Thoracic aorta (tissue), 2 donors: ENCODE measurements around the gene ENTREP1. TPM values are rescaled to one million over a fixed set of nuclear protein-coding genes. Genes with fewer than 3 reads are reported as not detected.
A peak's percentile ranks its signal among the peaks of the same experiment; 100 is the strongest.

Source experiments
- ATAC-seq: fragments of 150-250 bp; one replicate; pipeline ENCODE4 v1.8.0; 2017; ENCODE audit warnings: low read depth; ENCODE audit not compliant: insufficient number of reproducible peaks, low FRiP score
- DNase-seq: peaks from one replicate; pipeline ENCODE4 v3.0.0-alpha.2; 2020; ENCODE audit warnings: low spot score
- H3K27ac ChIP-seq, 2 donors: fragments of 200-600 bp; sonication (generic); 1 replicate in 1 of 2; 2 replicates in 1 of 2; pipeline ENCODE4 v1.5.1; 2016; ENCODE audit warnings: mild to moderate bottlenecking in 2 of 2, moderate library complexity in 2 of 2
- H3K27me3 ChIP-seq: fragments of 200-600 bp; sonication (generic); replicated peaks from 2 replicates; pipeline ENCODE4 v1.6.0; 2016; ENCODE audit warnings: mild to moderate bottlenecking; ENCODE audit not compliant: insufficient read depth
- H3K36me3 ChIP-seq: fragments of 200-600 bp; sonication (generic); one replicate; pipeline ENCODE4 v1.5.1; 2016
- H3K4me1 ChIP-seq, 2 donors: fragments of 200-600 bp; sonication (generic); 1 replicate in 1 of 2; 2 replicates in 1 of 2; pipeline versions ENCODE4 v1.5.1 to v1.6.0; 2016; ENCODE audit warnings: low read depth in 2 of 2, mild to moderate bottlenecking in 1 of 2; ENCODE audit not compliant: control insufficient read depth in 1 of 2
- H3K4me3 ChIP-seq: fragments of 200-600 bp; sonication (generic); 2 replicates; pipeline ENCODE4 v1.5.1; 2016; ENCODE audit warnings: mild to moderate bottlenecking
- H3K9me3 ChIP-seq: fragments of 200-600 bp; sonication (generic); 2 replicates; pipeline ENCODE4 v1.5.1; 2016
- CTCF ChIP-seq: fragments of 200-600 bp; sonication (generic); IDR thresholded peaks from one replicate; pipeline ENCODE4 v1.5.1; 2019; ENCODE audit warnings: antibody characterized with exemption
- total RNA-seq, 2 donors: library from RNA; depleted of rRNA; stranded (reverse); fragments of >200 nt; gene quantifications; one replicate each; pipeline versions ENCODE4 v1.1.0 to v1.2.3, GENCODE V29; 2016

Gene ENTREP1
- total RNA-seq, 2 donors from 2014 or later, result 0.81 to 2.1 TPM

- TF ChIP-seq CTCF, result no peak
- ATAC-seq (no peak), DNase-seq (no peak)
- no peaks in the 10 kb centered on the region for H3K36me3 ChIP-seq
- H3K4me3 ChIP-seq, result no peak overlapping the region
- H3K4me1 ChIP-seq, result no peaks in the 10 kb centered on the region
- no peaks in the 10 kb centered on the region for H3K27me3 ChIP-seq
- H3K27ac ChIP-seq, result no peak overlapping the region
- no peaks in the 10 kb centered on the region for H3K9me3 ChIP-seq
Measured at GRCh38 chr9:69322256-69322655, 2.8 kb upstream of the ENTREP1 start.

- Histone ChIP-seq H3K27me3 (no peaks in the 10 kb centered on the region), H3K9me3 (no peaks in the 10 kb centered on the region), H3K4me1 (no peaks in the 10 kb centered on the region), H3K27ac (no peak overlapping the region), H3K4me3 (no peak overlapping the region), H3K36me3 (no peaks in the 10 kb centered on the region)
- no peak for ATAC-seq
- no peak for DNase-seq
- TF ChIP-seq CTCF, result no peak
Measured at GRCh38 chr9:69323861-69324260, 1.2 kb upstream of the ENTREP1 start.

DNA sequence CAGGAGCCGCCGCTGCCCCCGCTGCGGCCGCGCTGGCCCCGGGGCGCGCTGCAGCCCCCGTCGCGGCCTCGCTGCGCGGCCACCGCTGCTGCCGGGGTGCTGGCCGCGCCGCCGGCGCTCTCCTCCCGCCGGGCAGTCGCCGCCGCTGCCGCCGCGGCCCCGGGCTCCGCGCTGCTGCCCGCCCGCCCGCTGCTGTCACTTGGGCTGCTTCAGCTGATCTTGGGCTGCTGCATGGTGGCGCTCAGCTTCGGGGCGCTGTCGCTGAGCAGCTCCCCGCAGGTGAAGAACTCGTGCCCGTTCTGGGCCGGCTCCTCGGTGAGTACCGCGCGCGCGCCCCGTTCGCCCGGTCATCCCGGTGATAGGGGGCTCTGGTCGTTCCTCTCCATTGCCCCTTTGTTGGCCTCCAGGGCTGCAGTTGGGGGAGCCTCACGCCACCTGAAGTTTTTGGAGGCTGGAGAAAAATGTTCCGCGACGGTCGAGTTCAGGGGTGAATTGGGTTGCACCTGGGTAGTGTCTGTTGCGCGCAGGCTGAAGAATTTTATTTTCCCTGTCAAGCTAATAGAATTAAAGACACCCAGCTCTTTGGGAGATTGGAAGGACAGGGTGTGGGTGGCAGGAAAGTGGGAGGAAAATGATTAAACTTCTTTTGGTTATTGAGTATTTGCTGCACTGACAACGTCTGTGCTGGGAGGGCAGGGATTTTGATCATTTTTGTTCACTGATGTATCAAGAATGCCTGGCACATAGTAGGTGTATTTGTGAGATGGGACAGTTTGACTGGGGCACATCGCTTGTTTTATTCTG, 596 bp downstream of the ENTREP1 start:
- H3K36me3 ChIP-seq, result no peaks in the 10 kb centered on the region
- no peak for TF ChIP-seq CTCF
- H3K9me3 ChIP-seq, result no peaks in the 10 kb centered on the region
- peak overlapping the region; percentile 78 for H3K4me3 ChIP-seq
- no peak overlapping the region for H3K27ac ChIP-seq
- DNase-seq, result no peak
- no peaks in the 10 kb centered on the region for H3K4me1 ChIP-seq
- ATAC-seq, result no peak
- no peaks in the 10 kb centered on the region for H3K27me3 ChIP-seq

DNA sequence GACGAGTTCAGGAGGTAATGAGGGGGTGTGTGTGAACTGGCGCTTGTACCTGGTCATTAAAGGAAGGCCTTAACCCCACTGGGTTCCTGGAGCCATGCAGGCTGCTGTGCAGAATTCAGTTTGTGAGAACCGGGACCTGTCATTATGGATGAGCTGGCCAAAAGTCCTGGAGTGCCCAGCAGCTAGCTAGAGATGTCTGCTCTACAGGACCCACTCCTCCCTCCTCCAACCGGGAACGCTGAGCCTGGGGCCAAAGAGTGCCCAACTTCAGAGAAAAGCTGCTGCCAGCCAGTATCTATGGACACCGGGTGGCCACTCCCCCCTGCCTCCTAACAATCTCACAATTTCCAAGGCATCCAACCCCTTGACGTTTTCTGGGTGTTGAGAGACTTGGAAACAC, 1.2 kb downstream of the ENTREP1 start:
- Histone ChIP-seq H3K4me1 (no peaks in the 10 kb centered on the region), H3K36me3 (no peaks in the 10 kb centered on the region), H3K27ac (no peak overlapping the region), H3K4me3 (no peak overlapping the region), H3K9me3 (no peaks in the 10 kb centered on the region), H3K27me3 (no peaks in the 10 kb centered on the region)
- ATAC-seq, result no peak
- no peak for TF ChIP-seq CTCF
- DNase-seq, result no peak

DNA sequence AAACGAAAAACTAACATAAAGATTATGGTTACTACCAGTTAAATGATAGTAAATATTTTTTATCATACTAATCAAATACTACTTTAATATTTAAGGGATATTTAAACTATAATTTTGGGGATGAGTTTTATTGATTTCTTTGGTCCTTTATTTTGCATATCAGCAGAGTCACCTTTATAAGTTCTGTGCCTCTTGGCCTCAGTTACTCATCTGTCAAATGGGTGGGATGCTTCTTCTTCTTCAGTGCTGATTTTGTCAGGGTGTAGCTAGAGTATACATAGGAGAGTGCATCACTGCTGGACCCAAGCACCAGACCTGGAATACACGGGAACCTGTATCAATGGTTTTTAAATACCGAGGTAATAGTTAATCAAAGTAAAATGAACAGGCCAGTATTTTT, 5.6 kb downstream of the ENTREP1 start:
- H3K27me3 ChIP-seq, result no peaks in the 10 kb centered on the region
- H3K9me3 ChIP-seq, result no peaks in the 10 kb centered on the region
- DNase-seq (no peak), ATAC-seq (no peak)
- no peak for TF ChIP-seq CTCF
- no peak overlapping the region for H3K27ac ChIP-seq
- no peak overlapping the region for H3K4me3 ChIP-seq
- no peaks in the 10 kb centered on the region for H3K4me1 ChIP-seq
- no peaks in the 10 kb centered on the region for H3K36me3 ChIP-seq
